Neutrophil (primary cell): ENCODE results near the gene HLA-F.

ENCODE experiments used
- H3K27ac ChIP-seq: fragments of 200-600 bp; sonication (generic); 2 replicates; pipeline ENCODE4 v1.5.1; 2016; ENCODE audit warnings: mild to moderate bottlenecking, moderate library complexity
- H3K27me3 ChIP-seq: fragments of 200-600 bp; sonication (generic); 2 replicates; pipeline ENCODE4 v1.6.0; 2016; ENCODE audit warnings: mild to moderate bottlenecking
- H3K36me3 ChIP-seq: fragments of 200-600 bp; sonication (generic); 2 replicates; pipeline ENCODE4 v1.5.1; 2017
- H3K4me1 ChIP-seq, 2 experiments: fragments of 200-600 bp in 1 of 2; sonication (generic) in 1 of 2; 1 replicate in 1 of 2; 2 replicates in 1 of 2; pipeline versions ENCODE4 v1.5.1 to v1.6.1; 2013 to 2016; ENCODE audit warnings: low read depth in 1 of 2, low read length in 1 of 2, mild to moderate bottlenecking in 1 of 2, moderate library complexity in 1 of 2; ENCODE audit not compliant: control insufficient read depth in 1 of 2, insufficient read depth in 1 of 2
- H3K4me3 ChIP-seq, 2 experiments: fragments of 200-600 bp in 1 of 2; sonication (generic) in 1 of 2; 1 replicate in 1 of 2; 2 replicates in 1 of 2; pipeline ENCODE4 v1.5.1; 2013 to 2016; ENCODE audit warnings: low read depth in 1 of 2, low read length in 1 of 2, mild to moderate bottlenecking in 1 of 2, moderate library complexity in 1 of 2
- H3K9me3 ChIP-seq: fragments of 200-600 bp; sonication (generic); 2 replicates; pipeline ENCODE4 v1.5.1; 2016
- TF ChIP-seq, protein P1 (sequence below): fragments of 200-600 bp; sonication (generic); IDR thresholded peaks from 2 replicates; pipeline ENCODE4 v1.5.1; 2016; ENCODE audit warnings: antibody characterized with exemption

HLA-F gene

DNA sequence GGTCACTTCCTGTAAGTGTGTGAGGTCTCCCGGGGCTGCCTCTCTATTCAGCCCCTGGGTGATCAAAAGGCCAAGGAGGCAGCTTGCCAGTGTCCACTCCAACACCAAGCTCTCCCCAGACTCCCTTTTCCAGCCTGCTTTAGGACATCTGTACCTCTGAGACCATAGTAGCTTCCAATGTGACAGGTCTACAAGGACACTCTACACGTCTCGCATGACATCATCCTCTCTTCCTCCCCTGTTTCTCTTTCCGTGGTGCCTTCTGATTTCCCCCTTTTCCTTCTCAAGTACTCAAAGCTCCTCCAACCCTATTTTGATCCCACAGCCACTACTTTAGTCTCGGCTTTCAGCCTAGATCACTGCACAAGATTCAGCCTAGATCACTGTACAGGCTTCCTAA is 26.4 kb downstream of the HLA-F start:
- peaks cover 31 to 32% of the 10 kb centered on the region in 2 experiments for H3K4me1 ChIP-seq
- H3K36me3 ChIP-seq = no peaks in the 10 kb centered on the region
- H3K9me3 ChIP-seq = no peaks in the 10 kb centered on the region
- H3K27ac ChIP-seq = peak overlapping the region; percentile 16
- peak overlapping the region; percentile 61 to 89 for H3K4me3 ChIP-seq
- TF ChIP-seq, protein P1, sequence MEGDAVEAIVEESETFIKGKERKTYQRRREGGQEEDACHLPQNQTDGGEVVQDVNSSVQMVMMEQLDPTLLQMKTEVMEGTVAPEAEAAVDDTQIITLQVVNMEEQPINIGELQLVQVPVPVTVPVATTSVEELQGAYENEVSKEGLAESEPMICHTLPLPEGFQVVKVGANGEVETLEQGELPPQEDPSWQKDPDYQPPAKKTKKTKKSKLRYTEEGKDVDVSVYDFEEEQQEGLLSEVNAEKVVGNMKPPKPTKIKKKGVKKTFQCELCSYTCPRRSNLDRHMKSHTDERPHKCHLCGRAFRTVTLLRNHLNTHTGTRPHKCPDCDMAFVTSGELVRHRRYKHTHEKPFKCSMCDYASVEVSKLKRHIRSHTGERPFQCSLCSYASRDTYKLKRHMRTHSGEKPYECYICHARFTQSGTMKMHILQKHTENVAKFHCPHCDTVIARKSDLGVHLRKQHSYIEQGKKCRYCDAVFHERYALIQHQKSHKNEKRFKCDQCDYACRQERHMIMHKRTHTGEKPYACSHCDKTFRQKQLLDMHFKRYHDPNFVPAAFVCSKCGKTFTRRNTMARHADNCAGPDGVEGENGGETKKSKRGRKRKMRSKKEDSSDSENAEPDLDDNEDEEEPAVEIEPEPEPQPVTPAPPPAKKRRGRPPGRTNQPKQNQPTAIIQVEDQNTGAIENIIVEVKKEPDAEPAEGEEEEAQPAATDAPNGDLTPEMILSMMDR = no peak
- peaks cover 65% of the 10 kb centered on the region for H3K27me3 ChIP-seq

DNA sequence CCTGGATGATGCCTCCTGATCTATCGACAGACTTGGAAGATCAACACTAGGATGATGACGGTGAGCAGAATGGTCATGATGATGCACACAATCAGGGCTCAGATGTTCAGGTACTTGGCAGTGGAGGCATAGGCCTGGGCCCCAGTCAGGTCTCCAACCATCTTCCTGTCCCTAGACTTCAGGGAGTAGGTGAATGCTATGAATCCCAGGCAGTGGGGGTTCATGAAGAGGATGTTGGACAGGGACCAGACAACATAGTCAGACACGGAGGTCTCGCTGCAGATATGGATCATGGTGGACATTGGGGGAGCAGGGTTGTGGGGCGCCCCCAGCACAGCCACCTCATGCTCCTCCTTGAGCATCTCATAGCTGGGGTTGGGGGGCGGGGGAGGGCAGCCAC is 27.5 kb downstream of the HLA-F start:
- H3K36me3 ChIP-seq = no peaks in the 10 kb centered on the region
- TF ChIP-seq, protein P1 = no peak
- peaks cover 75% of the 10 kb centered on the region for H3K27me3 ChIP-seq
- H3K4me3 ChIP-seq = no peak overlapping the region
- peaks cover 31 to 32% of the 10 kb centered on the region in 2 experiments for H3K4me1 ChIP-seq
- no peaks in the 10 kb centered on the region for H3K9me3 ChIP-seq
- H3K27ac ChIP-seq = no peak overlapping the region

DNA sequence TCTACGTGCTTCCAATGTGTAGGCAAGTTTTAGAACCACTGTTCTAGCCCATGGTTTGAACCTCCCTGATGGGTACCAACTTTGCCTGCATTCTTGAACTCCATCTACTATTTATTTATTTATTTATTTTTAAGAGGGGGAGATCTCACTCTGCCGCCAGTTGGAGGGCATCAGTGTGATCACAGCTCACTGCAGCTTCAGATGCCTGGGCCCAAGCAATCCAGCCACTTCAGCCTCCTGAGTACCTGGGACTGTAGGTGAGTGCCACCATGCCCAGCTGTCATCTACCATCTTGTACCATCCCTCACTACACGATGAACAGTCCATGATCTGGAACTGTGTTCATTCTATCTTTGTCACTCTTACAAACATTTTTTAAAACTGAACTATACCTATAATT is 28.2 kb downstream of the HLA-F start:
- H3K27ac ChIP-seq = peak overlapping the region; percentile 74
- TF ChIP-seq, protein P1 = no peak

GRCh38 chr6:29752451-29753308 is 29.4 kb downstream of the HLA-F start:
- TF ChIP-seq, protein P1 = peak; percentile 93
- Histone ChIP-seq H3K4me1 (peaks cover 28 to 30% of the 10 kb centered on the region in 2 experiments), H3K9me3 (no peaks in the 10 kb centered on the region), H3K27ac (peak overlapping the region; percentile 74), H3K4me3 (peak overlapping the region; percentile 76 to 87), H3K36me3 (no peaks in the 10 kb centered on the region), H3K27me3 (peaks cover 85% of the 10 kb centered on the region)

More for the DNA sequence above, 28.2 kb downstream of the HLA-F start:
- peaks cover 83% of the 10 kb centered on the region for H3K27me3 ChIP-seq
- peaks cover 31 to 32% of the 10 kb centered on the region in 2 experiments for H3K4me1 ChIP-seq
- H3K4me3 ChIP-seq = no peak overlapping the region
- no peaks in the 10 kb centered on the region for H3K36me3 ChIP-seq
- no peaks in the 10 kb centered on the region for H3K9me3 ChIP-seq

GRCh38 chr6:29753309-29753644 is 30.0 kb downstream of the HLA-F start:
- TF ChIP-seq, protein P1 = no peak
- Histone ChIP-seq H3K9me3 (no peaks in the 10 kb centered on the region), H3K4me3 (peak overlapping the region; percentile 76 to 87), H3K27ac (peak overlapping the region; percentile 74), H3K4me1 (peaks cover 22 to 24% of the 10 kb centered on the region in 2 experiments), H3K36me3 (no peaks in the 10 kb centered on the region), H3K27me3 (peaks cover 79% of the 10 kb centered on the region)
